HG03060 (cell line): ENCODE measurements around the gene SLC33A1.

Source experiments
- ATAC-seq: cut with Tn5 transposase; IDR thresholded peaks from one replicate; pipeline ENCODE4 v1.9.1; 2021; ENCODE audit warnings: low read depth, moderate number of reproducible peaks; ENCODE audit not compliant: unreplicated experiment

SLC33A1 gene

GRCh38 chr3:155804323-155804722, 49.9 kb downstream of the SLC33A1 start:
- no peak for ATAC-seq

- no peak for ATAC-seq
Measured at GRCh38 chr3:155792532-155792931, 61.7 kb downstream of the SLC33A1 start.

- no peak for ATAC-seq
Measured at GRCh38 chr3:155791190-155791589, 63.0 kb downstream of the SLC33A1 start.

GRCh38 chr3:155790272-155790925, 63.8 kb downstream of the SLC33A1 start:
- no peak for ATAC-seq

GRCh38 chr3:155785662-155786295, 68.4 kb downstream of the SLC33A1 start:
- ATAC-seq: no peak

- ATAC-seq: no peak
Measured at GRCh38 chr3:155782390-155782953, 71.8 kb downstream of the SLC33A1 start.

- ATAC-seq: no peak
Measured at GRCh38 chr3:155780291-155780690, 73.9 kb downstream of the SLC33A1 start.

GRCh38 chr3:155778462-155778861, 75.8 kb downstream of the SLC33A1 start:
- ATAC-seq: no peak

GRCh38 chr3:155772801-155773200, 81.4 kb downstream of the SLC33A1 start:
- ATAC-seq: no peak

- ATAC-seq: no peak
Measured at GRCh38 chr3:155771126-155771525, 83.1 kb downstream of the SLC33A1 start.
